Loucy (cell line): ENCODE data around the gene CKMT2.

Source experiments
- CTCF ChIP-seq: fragments of 200-600 bp; sonication (generic); conservative IDR thresholded peaks from 2 replicates; pipeline ENCODE4 v1.5.1; 2014; ENCODE audit warnings: mild to moderate bottlenecking, antibody characterized with exemption, low read length
- EZH2phosphoT487 ChIP-seq: fragments of 200-600 bp; IDR thresholded peaks from 2 replicates; pipeline ENCODE4 v1.6.1; 2018; ENCODE audit warnings: antibody characterized with exemption, mild to moderate bottlenecking, moderate library complexity, borderline replicate concordance

GRCh38 chr5:81188962-81189361 is 44.2 kb upstream of the CKMT2 start:
- TF ChIP-seq CTCF (no peak), EZH2phosphoT487 (no peak)
